Measurements from ENCODE around the gene RNF225. TPM values are rescaled to one million over a fixed set of nuclear protein-coding genes. Genes with fewer than 3 reads are reported as not detected.

RNF225 gene
- total RNA-seq, 1 experiment from 2014 or later: 0.73 TPM

DNA sequence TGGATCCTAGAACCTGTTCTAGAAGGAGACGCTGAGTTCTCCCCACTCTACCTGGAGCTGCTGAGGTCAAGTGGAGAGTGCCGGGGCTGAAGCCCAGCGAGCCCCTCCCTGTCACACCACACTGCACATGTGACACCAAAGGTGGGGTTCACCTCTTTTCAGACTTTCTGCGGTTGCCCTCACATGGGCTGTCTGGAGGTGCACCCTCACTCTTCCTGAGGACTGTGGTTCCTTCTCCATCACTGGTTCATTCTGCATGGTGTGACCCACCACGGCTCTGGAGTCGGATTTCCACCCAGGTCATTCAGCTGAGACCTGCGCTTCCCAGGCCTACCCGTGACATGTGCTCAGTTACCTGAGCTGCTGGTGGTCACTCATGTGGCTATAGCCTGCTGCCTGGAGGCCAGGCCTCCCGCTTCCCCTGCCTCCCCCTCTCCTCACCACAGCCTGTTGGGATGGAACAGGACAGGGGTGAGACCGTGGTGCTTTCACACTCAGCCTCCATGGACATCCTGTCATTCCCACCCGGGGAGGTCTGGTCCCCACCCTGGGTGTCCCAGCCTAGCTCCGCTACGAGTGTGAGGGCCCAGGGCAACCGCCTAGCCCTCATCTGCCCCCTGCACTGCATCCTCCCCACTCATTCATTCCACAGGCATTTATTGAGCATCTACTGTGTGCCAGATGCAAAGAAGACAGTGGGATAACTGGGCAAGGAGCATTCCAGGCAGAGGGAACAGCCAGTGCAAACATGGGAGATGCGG, 41.6 kb upstream of the RNF225 start:
- H3K27ac Mint-ChIP-seq (ENCODE audit: unreplicated experiment): no peak overlapping the region
- BruUV-seq (replicated peaks): no TSS peak
- H3K9me3 Mint-ChIP-seq (ENCODE audit: unreplicated experiment): no peaks in the 10 kb centered on the region
- no peaks in the 10 kb centered on the region for H3K36me3 Mint-ChIP-seq (ENCODE audit: insufficient read depth, unreplicated experiment)
- H3K4me3 Mint-ChIP-seq (ENCODE audit: unreplicated experiment): no peak overlapping the region
- Histone ChIP-seq H3K36me3 (ENCODE audit: control insufficient read depth, insufficient read depth, low read length) (no peaks in the 10 kb centered on the region), H3K4me1 (no peaks in the 10 kb centered on the region), H3K4me3 (ENCODE audit: low read depth, low read length) (no peak overlapping the region), H3K9me3 (no peaks in the 10 kb centered on the region), H3K27me3 (replicated peaks; ENCODE audit: control insufficient read depth, insufficient read depth, low read length) (no peaks in the 10 kb centered on the region)
- H3K4me1 Mint-ChIP-seq (ENCODE audit: low read depth, unreplicated experiment): no peaks in the 10 kb centered on the region
- H3K27me3 Mint-ChIP-seq (ENCODE audit: insufficient read depth, unreplicated experiment): peaks cover 4% of the 10 kb centered on the region
- no peak for DNase-seq
- intact Hi-C loops (cut with micrococcal nuclease; ENCODE audit: unreplicated experiment): no loop called here
- ChIA-PET POLR2A (interaction anchor here (1.2 kb wide), 1 partner anchor 55 kb away, joined by 3 read pairs; the partner anchor contains the start of gene ZNF584), CTCF (no interaction called here)
- TF ChIP-seq, protein P1, sequence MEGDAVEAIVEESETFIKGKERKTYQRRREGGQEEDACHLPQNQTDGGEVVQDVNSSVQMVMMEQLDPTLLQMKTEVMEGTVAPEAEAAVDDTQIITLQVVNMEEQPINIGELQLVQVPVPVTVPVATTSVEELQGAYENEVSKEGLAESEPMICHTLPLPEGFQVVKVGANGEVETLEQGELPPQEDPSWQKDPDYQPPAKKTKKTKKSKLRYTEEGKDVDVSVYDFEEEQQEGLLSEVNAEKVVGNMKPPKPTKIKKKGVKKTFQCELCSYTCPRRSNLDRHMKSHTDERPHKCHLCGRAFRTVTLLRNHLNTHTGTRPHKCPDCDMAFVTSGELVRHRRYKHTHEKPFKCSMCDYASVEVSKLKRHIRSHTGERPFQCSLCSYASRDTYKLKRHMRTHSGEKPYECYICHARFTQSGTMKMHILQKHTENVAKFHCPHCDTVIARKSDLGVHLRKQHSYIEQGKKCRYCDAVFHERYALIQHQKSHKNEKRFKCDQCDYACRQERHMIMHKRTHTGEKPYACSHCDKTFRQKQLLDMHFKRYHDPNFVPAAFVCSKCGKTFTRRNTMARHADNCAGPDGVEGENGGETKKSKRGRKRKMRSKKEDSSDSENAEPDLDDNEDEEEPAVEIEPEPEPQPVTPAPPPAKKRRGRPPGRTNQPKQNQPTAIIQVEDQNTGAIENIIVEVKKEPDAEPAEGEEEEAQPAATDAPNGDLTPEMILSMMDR (IDR thresholded peaks at IDR 0.05; ENCODE audit: insufficient read depth in 1 of 2, low read depth in 1 of 2, low read length in 1 of 2, severe bottlenecking in 1 of 2, unreplicated experiment in 1 of 2): no peak

DNA sequence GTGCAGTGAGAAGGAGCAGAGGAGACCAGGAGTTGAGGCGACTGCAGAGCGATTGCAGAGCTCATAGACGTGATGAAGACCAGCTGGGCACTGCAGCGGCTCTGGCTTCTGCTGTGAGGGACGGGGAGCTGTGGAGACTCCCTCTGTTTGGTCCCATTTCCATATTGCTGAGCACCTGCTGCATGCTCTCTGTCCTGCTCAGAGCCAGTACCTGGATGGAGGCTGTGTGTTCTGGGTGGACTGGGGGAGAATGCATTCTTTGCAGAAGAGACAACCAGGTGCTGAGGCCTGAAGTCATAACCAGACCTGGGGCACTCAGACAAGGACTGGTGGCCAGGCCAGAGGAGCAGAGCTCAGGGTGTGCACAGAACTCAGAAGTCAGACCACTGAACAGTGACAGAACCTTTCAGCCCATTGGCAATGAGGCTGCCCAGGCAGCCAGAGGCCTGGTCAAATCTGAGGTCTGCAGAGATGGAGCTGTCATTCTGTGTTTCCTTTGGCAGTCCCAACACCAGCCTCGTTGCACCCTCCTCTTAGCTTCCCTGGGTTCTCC, 40.9 kb upstream of the RNF225 start:
- Mint-ChIP-seq H3K36me3 (ENCODE audit: insufficient read depth, unreplicated experiment) (no peaks in the 10 kb centered on the region), H3K9me3 (ENCODE audit: unreplicated experiment) (no peaks in the 10 kb centered on the region), H3K4me1 (ENCODE audit: low read depth, unreplicated experiment) (no peaks in the 10 kb centered on the region), H3K4me3 (ENCODE audit: unreplicated experiment) (no peak overlapping the region), H3K27me3 (ENCODE audit: insufficient read depth, unreplicated experiment) (peaks cover 2% of the 10 kb centered on the region), H3K27ac (ENCODE audit: unreplicated experiment) (no peak overlapping the region)
- CTCF ChIA-PET: no interaction called here
- no peaks in the 10 kb centered on the region for H3K36me3 ChIP-seq (ENCODE audit: control insufficient read depth, insufficient read depth, low read length)
- H3K4me3 ChIP-seq (ENCODE audit: low read depth, low read length): no peak overlapping the region
- BruUV-seq (replicated peaks): no TSS peak
- no peaks in the 10 kb centered on the region for H3K27me3 ChIP-seq (replicated peaks; ENCODE audit: control insufficient read depth, insufficient read depth, low read length)
- no peaks in the 10 kb centered on the region for H3K9me3 ChIP-seq
- H3K4me1 ChIP-seq: no peaks in the 10 kb centered on the region
- POLR2A ChIA-PET: interaction anchor here (1.2 kb wide), 1 partner anchor 54 kb away, joined by 3 read pairs; the partner anchor contains the start of gene ZNF584
- intact Hi-C loops (cut with micrococcal nuclease; ENCODE audit: unreplicated experiment): no loop called here
- TF ChIP-seq, protein P1 (IDR thresholded peaks at IDR 0.05; ENCODE audit: insufficient read depth in 1 of 2, low read depth in 1 of 2, low read length in 1 of 2, severe bottlenecking in 1 of 2, unreplicated experiment in 1 of 2): no peak
- DNase-seq: no peak

DNA sequence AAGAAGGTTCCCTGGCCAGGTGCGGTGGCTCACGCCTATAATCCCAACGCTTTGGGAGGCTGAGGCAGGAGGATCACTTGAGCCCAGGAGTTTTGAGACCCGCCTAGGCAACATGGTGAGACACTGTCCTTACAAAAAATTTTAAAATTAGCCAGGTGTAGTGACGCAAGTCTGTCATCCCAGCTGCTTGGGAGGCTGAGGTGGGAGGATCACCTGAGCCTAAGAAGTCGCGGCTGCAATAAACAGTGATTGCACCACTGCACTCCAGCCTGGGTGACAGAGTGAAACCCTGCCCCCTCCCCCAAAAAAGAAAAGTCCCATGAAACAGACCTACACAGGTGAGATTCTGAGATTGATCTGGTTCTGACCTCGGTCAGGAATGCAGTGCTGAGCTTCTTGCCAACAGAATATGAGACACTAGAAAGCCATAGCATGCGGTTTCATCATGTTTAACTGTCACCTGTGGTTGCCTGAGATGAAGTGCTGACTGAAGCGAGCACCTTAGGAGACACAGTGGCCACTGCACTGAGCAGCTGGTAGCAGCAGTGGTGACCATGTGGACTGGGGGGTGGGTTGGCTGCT, 40.1 kb upstream of the RNF225 start:
- Mint-ChIP-seq H3K27me3 (ENCODE audit: insufficient read depth, unreplicated experiment) (no peaks in the 10 kb centered on the region), H3K4me3 (ENCODE audit: unreplicated experiment) (no peak overlapping the region), H3K4me1 (ENCODE audit: low read depth, unreplicated experiment) (no peaks in the 10 kb centered on the region), H3K9me3 (ENCODE audit: unreplicated experiment) (no peaks in the 10 kb centered on the region), H3K36me3 (ENCODE audit: insufficient read depth, unreplicated experiment) (no peaks in the 10 kb centered on the region), H3K27ac (ENCODE audit: unreplicated experiment) (no peak overlapping the region)
- H3K36me3 ChIP-seq (ENCODE audit: control insufficient read depth, insufficient read depth, low read length): no peaks in the 10 kb centered on the region
- no peaks in the 10 kb centered on the region for H3K27me3 ChIP-seq (replicated peaks; ENCODE audit: control insufficient read depth, insufficient read depth, low read length)
- no TSS peak for BruUV-seq (replicated peaks)
- DNase-seq: no peak
- no peaks in the 10 kb centered on the region for H3K9me3 ChIP-seq
- POLR2A ChIA-PET: interaction anchor here (1.2 kb wide), 1 partner anchor 53 kb away, joined by 3 read pairs; the partner anchor contains the start of gene ZNF584
- TF ChIP-seq, protein P1 (IDR thresholded peaks at IDR 0.05; ENCODE audit: insufficient read depth in 1 of 2, low read depth in 1 of 2, low read length in 1 of 2, severe bottlenecking in 1 of 2, unreplicated experiment in 1 of 2): no peak
- intact Hi-C loops (cut with micrococcal nuclease; ENCODE audit: unreplicated experiment): no loop called here
- no peak overlapping the region for H3K4me3 ChIP-seq (ENCODE audit: low read depth, low read length)
- no peaks in the 10 kb centered on the region for H3K4me1 ChIP-seq
- CTCF ChIA-PET: no interaction called here

Measured in Caco-2 (cell line).